Spleen (tissue), 11 donors: Measurements from ENCODE around the gene EXOC4. TPM values are rescaled to one million over a fixed set of nuclear protein-coding genes. Genes with fewer than 3 reads are reported as not detected.

Experiments
- DNase-seq: peaks from one replicate; pipeline ENCODE4 v3.0.0-alpha.2; 2020
- H3K27ac ChIP-seq, 8 donors: fragments of 200-600 bp; sonication (generic) in 7 of 8; 1 replicate in 4 of 8; 2 replicates in 4 of 8; pipeline versions ENCODE4 v1.5.0 to v1.8.0; 2016 to 2021; ENCODE audit warnings: inconsistent platforms in 4 of 8, mild to moderate bottlenecking in 4 of 8, moderate library complexity in 1 of 8
- H3K27me3 ChIP-seq, 7 donors: fragments of 200-600 bp; sonication (generic) in 6 of 7; replicated peaks in 1 of 7; 1 replicate in 4 of 7; 2 replicates in 3 of 7; pipeline versions ENCODE4 v1.5.0 to v1.8.0; 2016 to 2021; ENCODE audit warnings: inconsistent platforms in 3 of 7, mild to moderate bottlenecking in 1 of 7
- H3K36me3 ChIP-seq, 6 donors: fragments of 200-600 bp; sonication (generic) in 5 of 6; 1 replicate in 4 of 6; 2 replicates in 2 of 6; pipeline versions ENCODE4 v1.5.0 to v1.8.0; 2016 to 2021; ENCODE audit warnings: inconsistent platforms in 2 of 6
- H3K4me1 ChIP-seq, 6 donors: fragments of 200-600 bp; sonication (generic) in 5 of 6; 1 replicate in 3 of 6; 2 replicates in 3 of 6; pipeline versions ENCODE4 v1.5.0 to v1.8.0; 2016 to 2021; ENCODE audit warnings: inconsistent platforms in 3 of 6
- H3K4me3 ChIP-seq, 8 donors: fragments of 200-600 bp; sonication (generic) in 7 of 8; 1 replicate in 4 of 8; 2 replicates in 4 of 8; pipeline versions ENCODE4 v1.5.0 to v1.8.0; 2016 to 2021; ENCODE audit warnings: inconsistent platforms in 4 of 8, mild to moderate bottlenecking in 4 of 8, moderate library complexity in 2 of 8
- H3K9me3 ChIP-seq, 8 donors: fragments of 200-600 bp; sonication (generic) in 7 of 8; 1 replicate in 4 of 8; 2 replicates in 4 of 8; pipeline versions ENCODE4 v1.5.0 to v1.8.0; 2016 to 2021; ENCODE audit warnings: inconsistent platforms in 4 of 8
- CTCF ChIP-seq, 11 experiments: fragments of 200-600 bp in 7 of 11; fragments of 450-650 bp in 4 of 11; sonication (generic) in 4 of 11; IDR thresholded peaks in 8 of 11; conservative IDR thresholded peaks in 3 of 11; 1 replicate in 7 of 11; 2 replicates in 4 of 11; pipeline versions ENCODE4 v1.4.0 to v1.8.0; 2016 to 2021; ENCODE audit warnings: antibody characterized with exemption in 11 of 11, inconsistent platforms in 4 of 11, mild to moderate bottlenecking in 1 of 11
- POLR2A ChIP-seq, 3 donors: fragments of 450-650 bp; IDR thresholded peaks; one replicate each; pipeline ENCODE4 v1.5.1; 2017; ENCODE audit warnings: antibody characterized with exemption in 3 of 3, mild to moderate bottlenecking in 1 of 3
- POLR2AphosphoS5 ChIP-seq, 3 donors: sonication (generic); formaldehyde crosslinking; IDR thresholded peaks; one replicate each; pipeline ENCODE4 v1.5.1; 2017; ENCODE audit warnings: antibody characterized with exemption in 3 of 3
- WGBS, 5 donors: extraction: QIAGEN DNeasy Blood & Tissue Kit in 3 of 5; methylation state at CpG; one replicate each; pipeline versions ENCODE4 v1.1.5 to v1.1.7; 2013 to 2018; 5-methylcytosine and 5-hydroxymethylcytosine counted together
- intact Hi-C: fragments of 100-400 bp; cut with DNase I; formaldehyde crosslinking; loops from one replicate; pipeline ENCODE4 v1.15.0; 2023; ENCODE audit warnings: low total_unique reads
- polyA plus RNA-seq, 3 donors: library from polyadenylated mRNA; stranded (reverse); fragments of 200-250 nt; gene quantifications; one replicate each; pipeline ENCODE4 v1.2.1, GENCODE V29; 2013
- total RNA-seq, 7 donors: library from RNA; depleted of rRNA in 3 of 7; stranded (reverse); fragments of >200 nt in 3 of 7; fragmentation: NEBNext Ultra II Directional in 4 of 7; extraction: Animal tissue kit (Norgen Biotek cat#: 25700) in 4 of 7; gene quantifications; one replicate each; pipeline versions ENCODE4 v1.1.0 to v1.2.1, GENCODE V29; 2016 to 2021
- donor health status: healthy with polysubstance abuse.
- donor health status: DM: no; HTN: no; CAD: no; lungs with moderate emphysema.
- donor health status: DM: no; HTN: no; CAD: no.
- donor health status: Bipolar disorder and iron deficiency.
- donor health status: healthy.
- donor health status: DM: no; HTN: no; CAD: no.
- donor health status: DM: yes; HTN: yes; CAD: no.

Gene EXOC4
- total and polyA plus RNA-seq, 10 donors: 14.1 to 138 (median 102) TPM

GRCh38 chr7:133563251-133563650 lies 310.4 kb downstream of the EXOC4 start:
- DNase-seq: no peak
- TF ChIP-seq CTCF (IDR thresholded peaks at IDR 0.05 in 8 of 11, conservative IDR thresholded peaks at IDR 0.05 in 3 of 11) (no peak), POLR2AphosphoS5 (IDR thresholded peaks at IDR 0.05) (no peak), POLR2A (IDR thresholded peaks at IDR 0.05) (no peak)
- Histone ChIP-seq H3K4me1 (peaks cover 0 to 1% (median 0%) of the 10 kb centered on the region in 6 donors), H3K9me3 (peaks cover 0 to 8% (median 2%) of the 10 kb centered on the region in 8 donors), H3K27me3 (no peaks in the 10 kb centered on the region), H3K27ac (no peak overlapping the region), H3K4me3 (no peak overlapping the region), H3K36me3 (no peaks in the 10 kb centered on the region)
- intact Hi-C loops: no loop called here
- 42 to 52% (median 46%) methylated on average over 5 of the region's 5 CpGs for WGBS, 5 donors

DNA sequence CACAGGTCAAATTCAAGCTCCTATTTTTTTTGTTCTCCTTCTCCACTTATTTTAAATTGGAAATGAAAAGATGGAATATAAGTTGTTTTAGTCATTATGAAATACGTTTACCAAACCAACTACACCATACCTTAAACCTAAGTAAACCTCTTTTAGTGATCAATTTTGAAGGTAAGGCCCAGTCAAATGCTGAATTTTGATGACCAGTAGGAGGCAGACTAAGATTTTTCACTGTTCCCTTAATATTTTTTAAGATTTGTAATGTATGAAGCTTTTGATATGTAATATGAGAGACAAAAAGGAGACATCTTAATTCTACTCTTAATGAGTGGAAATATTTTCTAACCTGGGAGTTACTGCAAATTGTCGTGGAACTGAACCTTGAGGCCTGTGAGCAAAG lies 311.6 kb downstream of the EXOC4 start:
- 83 to 94% (median 90%) methylated on average over 2 of the region's 2 CpGs for WGBS, 5 donors
- Histone ChIP-seq H3K9me3 (peaks cover 0 to 8% (median 2%) of the 10 kb centered on the region in 8 donors), H3K27me3 (no peaks in the 10 kb centered on the region), H3K4me3 (no peak overlapping the region), H3K27ac (no peak overlapping the region), H3K4me1 (no peaks in the 10 kb centered on the region), H3K36me3 (no peaks in the 10 kb centered on the region)
- intact Hi-C loops: no loop called here
- TF ChIP-seq CTCF (IDR thresholded peaks at IDR 0.05 in 8 of 11, conservative IDR thresholded peaks at IDR 0.05 in 3 of 11) (no peak), POLR2AphosphoS5 (IDR thresholded peaks at IDR 0.05) (no peak), POLR2A (IDR thresholded peaks at IDR 0.05) (no peak)
- DNase-seq: no peak

DNA sequence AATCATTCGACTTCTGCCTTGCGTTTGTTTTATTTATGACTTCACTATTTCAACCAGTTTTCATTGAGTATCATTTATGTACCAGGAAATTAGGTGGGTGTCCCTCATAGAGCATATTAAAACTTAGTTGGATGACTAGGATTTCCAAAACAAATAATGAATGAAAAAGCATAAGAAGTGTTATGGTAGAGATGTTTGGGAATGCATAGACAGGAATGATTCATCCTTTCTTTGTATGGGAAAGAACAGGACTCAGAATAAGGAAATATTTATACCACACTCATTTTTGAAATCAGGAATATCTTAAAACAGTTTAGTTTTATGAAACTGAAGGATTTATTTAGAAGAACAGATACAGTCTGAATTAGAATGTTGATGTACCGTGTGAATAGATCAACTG lies 315.7 kb downstream of the EXOC4 start:
- Histone ChIP-seq H3K9me3 (peaks cover 0 to 8% (median 2%) of the 10 kb centered on the region in 8 donors), H3K4me3 (no peak overlapping the region), H3K27me3 (no peaks in the 10 kb centered on the region), H3K4me1 (peaks cover 0 to 4% (median 0%) of the 10 kb centered on the region in 6 donors), H3K36me3 (no peaks in the 10 kb centered on the region), H3K27ac (no peak overlapping the region)
- WGBS, 5 donors: 77 to 92% (median 87%) methylated on average over 3 of the region's 3 CpGs
- intact Hi-C loops: no loop called here
- DNase-seq: no peak
- TF ChIP-seq CTCF (IDR thresholded peaks at IDR 0.05 in 8 of 11, conservative IDR thresholded peaks at IDR 0.05 in 3 of 11) (no peak), POLR2AphosphoS5 (IDR thresholded peaks at IDR 0.05) (no peak), POLR2A (IDR thresholded peaks at IDR 0.05) (no peak)

- Histone ChIP-seq H3K27me3 (no peaks in the 10 kb centered on the region), H3K4me1 (peaks cover 0 to 4% (median 0%) of the 10 kb centered on the region in 6 donors), H3K9me3 (peaks cover 0 to 8% (median 2%) of the 10 kb centered on the region in 8 donors), H3K4me3 (no peak overlapping the region), H3K36me3 (no peaks in the 10 kb centered on the region), H3K27ac (no peak overlapping the region)
- TF ChIP-seq POLR2AphosphoS5 (IDR thresholded peaks at IDR 0.05) (no peak), CTCF (IDR thresholded peaks at IDR 0.05 in 8 of 11, conservative IDR thresholded peaks at IDR 0.05 in 3 of 11) (no peak), POLR2A (IDR thresholded peaks at IDR 0.05) (no peak)
- DNase-seq: no peak
- 78 to 93% (median 87%) methylated on average over 3 of the region's 3 CpGs for WGBS, 5 donors
- intact Hi-C loops: no loop called here
These were observed 317.4 kb downstream of the EXOC4 start for GRCh38 chr7:133570321-133570720.
